Measurements from ENCODE around the gene LRRC37B.

LRRC37B gene

GRCh38 chr17:32009262-32009542, 2.0 kb downstream of the LRRC37B start:
- TF ChIP-seq CTCF (IDR thresholded peaks at IDR 0.05; ENCODE audit: extremely low read depth, insufficient read depth, missing control alignments): no peak
- in situ Hi-C loops (cut with MboI; ENCODE audit: low pct_unique_long_range_greater_than_20kb, low sequenced_read_pairs, unreplicated experiment): no loop called here
- no peak for DNase-seq (ENCODE audit: low spot score)

GRCh38 chr17:32010114-32010513, 2.9 kb downstream of the LRRC37B start:
- no peak for TF ChIP-seq CTCF (IDR thresholded peaks at IDR 0.05; ENCODE audit: extremely low read depth, insufficient read depth, missing control alignments)
- in situ Hi-C loops (cut with MboI; ENCODE audit: low pct_unique_long_range_greater_than_20kb, low sequenced_read_pairs, unreplicated experiment): no loop called here
- no peak for DNase-seq (ENCODE audit: low spot score)

GRCh38 chr17:32015245-32016013, 8.2 kb downstream of the LRRC37B start:
- in situ Hi-C loops (cut with MboI; ENCODE audit: low pct_unique_long_range_greater_than_20kb, low sequenced_read_pairs, unreplicated experiment): no loop called here
- TF ChIP-seq CTCF (IDR thresholded peaks at IDR 0.05; ENCODE audit: extremely low read depth, insufficient read depth, missing control alignments): no peak
- no peak for DNase-seq (ENCODE audit: low spot score)

GRCh38 chr17:32016231-32016630, 9.0 kb downstream of the LRRC37B start:
- in situ Hi-C loops (cut with MboI; ENCODE audit: low pct_unique_long_range_greater_than_20kb, low sequenced_read_pairs, unreplicated experiment): no loop called here
- TF ChIP-seq CTCF (IDR thresholded peaks at IDR 0.05; ENCODE audit: extremely low read depth, insufficient read depth, missing control alignments): no peak
- DNase-seq (ENCODE audit: low spot score): no peak

GRCh38 chr17:32019228-32019627, 12.0 kb downstream of the LRRC37B start:
- in situ Hi-C loops (cut with MboI; ENCODE audit: low pct_unique_long_range_greater_than_20kb, low sequenced_read_pairs, unreplicated experiment): no loop called here
- no peak for TF ChIP-seq CTCF (IDR thresholded peaks at IDR 0.05; ENCODE audit: extremely low read depth, insufficient read depth, missing control alignments)

GRCh38 chr17:32020943-32021614, 13.9 kb downstream of the LRRC37B start:
- no peak for DNase-seq (ENCODE audit: low spot score)
- in situ Hi-C loops (cut with MboI; ENCODE audit: low pct_unique_long_range_greater_than_20kb, low sequenced_read_pairs, unreplicated experiment): no loop called here

More at GRCh38 chr17:32019228-32019627, 12.0 kb downstream of the LRRC37B start:
- no peak for DNase-seq (ENCODE audit: low spot score)

More at GRCh38 chr17:32020943-32021614, 13.9 kb downstream of the LRRC37B start:
- no peak for TF ChIP-seq CTCF (IDR thresholded peaks at IDR 0.05; ENCODE audit: extremely low read depth, insufficient read depth, missing control alignments)
